Measurements from ENCODE around the gene TMEM200A.

DNA sequence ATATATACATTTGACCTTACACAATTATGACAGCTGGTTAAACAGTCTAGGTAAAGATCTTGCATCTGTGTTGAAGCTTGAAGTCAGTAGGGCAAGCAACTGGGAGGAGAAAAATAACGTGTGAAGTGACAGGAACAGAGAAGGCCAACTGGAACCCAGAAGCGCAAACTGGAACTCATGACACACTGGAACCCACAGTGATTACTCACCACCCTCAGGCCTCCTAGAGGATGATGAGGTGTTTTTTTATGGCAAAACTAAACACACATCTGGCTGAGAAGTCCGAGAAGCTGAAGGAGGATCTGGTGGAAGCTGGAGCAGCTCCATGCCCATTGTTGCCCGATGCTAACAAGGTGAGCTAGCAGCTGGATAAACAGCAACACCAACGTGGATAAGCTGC, 108.1 kb downstream of the TMEM200A start:
- TF ChIP-seq POLR2AphosphoS5 (IDR thresholded peaks at IDR 0.05) = no peak
- no peak for TF ChIP-seq SMC3 (conservative IDR thresholded peaks at IDR 0.05; ENCODE audit: poor library complexity)
- TF ChIP-seq, protein P1, sequence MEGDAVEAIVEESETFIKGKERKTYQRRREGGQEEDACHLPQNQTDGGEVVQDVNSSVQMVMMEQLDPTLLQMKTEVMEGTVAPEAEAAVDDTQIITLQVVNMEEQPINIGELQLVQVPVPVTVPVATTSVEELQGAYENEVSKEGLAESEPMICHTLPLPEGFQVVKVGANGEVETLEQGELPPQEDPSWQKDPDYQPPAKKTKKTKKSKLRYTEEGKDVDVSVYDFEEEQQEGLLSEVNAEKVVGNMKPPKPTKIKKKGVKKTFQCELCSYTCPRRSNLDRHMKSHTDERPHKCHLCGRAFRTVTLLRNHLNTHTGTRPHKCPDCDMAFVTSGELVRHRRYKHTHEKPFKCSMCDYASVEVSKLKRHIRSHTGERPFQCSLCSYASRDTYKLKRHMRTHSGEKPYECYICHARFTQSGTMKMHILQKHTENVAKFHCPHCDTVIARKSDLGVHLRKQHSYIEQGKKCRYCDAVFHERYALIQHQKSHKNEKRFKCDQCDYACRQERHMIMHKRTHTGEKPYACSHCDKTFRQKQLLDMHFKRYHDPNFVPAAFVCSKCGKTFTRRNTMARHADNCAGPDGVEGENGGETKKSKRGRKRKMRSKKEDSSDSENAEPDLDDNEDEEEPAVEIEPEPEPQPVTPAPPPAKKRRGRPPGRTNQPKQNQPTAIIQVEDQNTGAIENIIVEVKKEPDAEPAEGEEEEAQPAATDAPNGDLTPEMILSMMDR (IDR thresholded peaks at IDR 0.05; ENCODE audit: poor library complexity, severe bottlenecking) = no peak
- no peak for TF ChIP-seq EZH2 (IDR thresholded peaks at IDR 0.05; ENCODE audit: borderline replicate concordance, insufficient read depth, low read length, poor library complexity, severe bottlenecking)
- TF ChIP-seq TAF1 (IDR thresholded peaks at IDR 0.05; ENCODE audit: low read depth) = no peak
- TF ChIP-seq MXI1 (conservative IDR thresholded peaks at IDR 0.05; ENCODE audit: poor library complexity, severe bottlenecking) = no peak
- TF ChIP-seq EP300 (conservative IDR thresholded peaks at IDR 0.05; ENCODE audit: poor library complexity, severe bottlenecking) = no peak
- TF ChIP-seq RAD21 (conservative IDR thresholded peaks at IDR 0.05) = no peak
- TF ChIP-seq, protein P2, sequence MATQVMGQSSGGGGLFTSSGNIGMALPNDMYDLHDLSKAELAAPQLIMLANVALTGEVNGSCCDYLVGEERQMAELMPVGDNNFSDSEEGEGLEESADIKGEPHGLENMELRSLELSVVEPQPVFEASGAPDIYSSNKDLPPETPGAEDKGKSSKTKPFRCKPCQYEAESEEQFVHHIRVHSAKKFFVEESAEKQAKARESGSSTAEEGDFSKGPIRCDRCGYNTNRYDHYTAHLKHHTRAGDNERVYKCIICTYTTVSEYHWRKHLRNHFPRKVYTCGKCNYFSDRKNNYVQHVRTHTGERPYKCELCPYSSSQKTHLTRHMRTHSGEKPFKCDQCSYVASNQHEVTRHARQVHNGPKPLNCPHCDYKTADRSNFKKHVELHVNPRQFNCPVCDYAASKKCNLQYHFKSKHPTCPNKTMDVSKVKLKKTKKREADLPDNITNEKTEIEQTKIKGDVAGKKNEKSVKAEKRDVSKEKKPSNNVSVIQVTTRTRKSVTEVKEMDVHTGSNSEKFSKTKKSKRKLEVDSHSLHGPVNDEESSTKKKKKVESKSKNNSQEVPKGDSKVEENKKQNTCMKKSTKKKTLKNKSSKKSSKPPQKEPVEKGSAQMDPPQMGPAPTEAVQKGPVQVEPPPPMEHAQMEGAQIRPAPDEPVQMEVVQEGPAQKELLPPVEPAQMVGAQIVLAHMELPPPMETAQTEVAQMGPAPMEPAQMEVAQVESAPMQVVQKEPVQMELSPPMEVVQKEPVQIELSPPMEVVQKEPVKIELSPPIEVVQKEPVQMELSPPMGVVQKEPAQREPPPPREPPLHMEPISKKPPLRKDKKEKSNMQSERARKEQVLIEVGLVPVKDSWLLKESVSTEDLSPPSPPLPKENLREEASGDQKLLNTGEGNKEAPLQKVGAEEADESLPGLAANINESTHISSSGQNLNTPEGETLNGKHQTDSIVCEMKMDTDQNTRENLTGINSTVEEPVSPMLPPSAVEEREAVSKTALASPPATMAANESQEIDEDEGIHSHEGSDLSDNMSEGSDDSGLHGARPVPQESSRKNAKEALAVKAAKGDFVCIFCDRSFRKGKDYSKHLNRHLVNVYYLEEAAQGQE (IDR thresholded peaks at IDR 0.05; ENCODE audit: borderline replicate concordance) = no peak

Measured in neural cell (in vitro differentiated cells).